Kidney epithelial cell (primary cell): ENCODE data around the gene ETV1. TPM values are rescaled to one million over a fixed set of nuclear protein-coding genes. Genes with fewer than 3 reads are reported as not detected.

ENCODE experiments used
- DNase-seq: peaks from one replicate; pipeline ENCODE4 v3.0.0-alpha.2; 2010; ENCODE audit warnings: low read depth
- H3K27me3 ChIP-seq: 2 replicates; pipeline ENCODE4 v1.6.0; 2011; ENCODE audit warnings: low read length; ENCODE audit not compliant: control insufficient read depth, insufficient read depth
- H3K36me3 ChIP-seq: 2 replicates; pipeline ENCODE4 v1.5.1; 2011; ENCODE audit warnings: low read length; ENCODE audit not compliant: control insufficient read depth, insufficient read depth
- H3K4me3 ChIP-seq: 2 replicates; pipeline ENCODE4 v1.5.1; 2011; ENCODE audit warnings: low read depth, mild to moderate bottlenecking, control low read depth, low read length
- total RNA-seq: library from RNA; depleted of rRNA; stranded (reverse); fragments of >200 nt; gene quantifications from 2 replicates; pipeline ENCODE4 v1.2.3, GENCODE V29; 2015
- TF ChIP-seq, protein P1 (sequence below): IDR thresholded peaks from 2 replicates; pipeline ENCODE4 v1.5.1; 2011; ENCODE audit warnings: mild to moderate bottlenecking, moderate library complexity, low read length, control low read depth, inconsistent platforms; ENCODE audit not compliant: insufficient read depth, poor library complexity, severe bottlenecking

Gene ETV1
- total RNA-seq, 1 donor from 2014 or later, result 6.1 TPM

DNA sequence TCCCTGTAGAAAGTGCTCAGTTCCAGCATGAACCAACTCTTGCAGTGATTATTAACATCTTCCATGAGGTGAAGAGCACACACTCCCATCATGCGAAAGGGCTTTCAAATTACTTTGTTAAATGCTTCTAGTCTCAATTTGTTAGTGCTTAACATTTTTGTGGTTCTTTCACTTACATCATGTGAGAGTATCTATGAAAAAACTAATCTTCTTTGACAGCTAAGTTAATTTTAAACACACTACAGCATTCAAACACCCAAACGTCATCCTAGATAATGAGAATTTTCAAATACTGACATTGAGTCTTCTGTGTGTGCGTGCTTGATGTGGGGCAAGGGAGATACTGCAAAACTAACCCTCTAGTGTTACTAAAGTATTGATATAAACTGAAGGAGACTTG is 84.8 kb downstream of the ETV1 start:
- peak; percentile 19 for DNase-seq
- Histone ChIP-seq H3K36me3 (no peaks in the 10 kb centered on the region), H3K27me3 (no peaks in the 10 kb centered on the region), H3K4me3 (no peak overlapping the region)
- TF ChIP-seq, protein P1, sequence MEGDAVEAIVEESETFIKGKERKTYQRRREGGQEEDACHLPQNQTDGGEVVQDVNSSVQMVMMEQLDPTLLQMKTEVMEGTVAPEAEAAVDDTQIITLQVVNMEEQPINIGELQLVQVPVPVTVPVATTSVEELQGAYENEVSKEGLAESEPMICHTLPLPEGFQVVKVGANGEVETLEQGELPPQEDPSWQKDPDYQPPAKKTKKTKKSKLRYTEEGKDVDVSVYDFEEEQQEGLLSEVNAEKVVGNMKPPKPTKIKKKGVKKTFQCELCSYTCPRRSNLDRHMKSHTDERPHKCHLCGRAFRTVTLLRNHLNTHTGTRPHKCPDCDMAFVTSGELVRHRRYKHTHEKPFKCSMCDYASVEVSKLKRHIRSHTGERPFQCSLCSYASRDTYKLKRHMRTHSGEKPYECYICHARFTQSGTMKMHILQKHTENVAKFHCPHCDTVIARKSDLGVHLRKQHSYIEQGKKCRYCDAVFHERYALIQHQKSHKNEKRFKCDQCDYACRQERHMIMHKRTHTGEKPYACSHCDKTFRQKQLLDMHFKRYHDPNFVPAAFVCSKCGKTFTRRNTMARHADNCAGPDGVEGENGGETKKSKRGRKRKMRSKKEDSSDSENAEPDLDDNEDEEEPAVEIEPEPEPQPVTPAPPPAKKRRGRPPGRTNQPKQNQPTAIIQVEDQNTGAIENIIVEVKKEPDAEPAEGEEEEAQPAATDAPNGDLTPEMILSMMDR, result no peak

DNA sequence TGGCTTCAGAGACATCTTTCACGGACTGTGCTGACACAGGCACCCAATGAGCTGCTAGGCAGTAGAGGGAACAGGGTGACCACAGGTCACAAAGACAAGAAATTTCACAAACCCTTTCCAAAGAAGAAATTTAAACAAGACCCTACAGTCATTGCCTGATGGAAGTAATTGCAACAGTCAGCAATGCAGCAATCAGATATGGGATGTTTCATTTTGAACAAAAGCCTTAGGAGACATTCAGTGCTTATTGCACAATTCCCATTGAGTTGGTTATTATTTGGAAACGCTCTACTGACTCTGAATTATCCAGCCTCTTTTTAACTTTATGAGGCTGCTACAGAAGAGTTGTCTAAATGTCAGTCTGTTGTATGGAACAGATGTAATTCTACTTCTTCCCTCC is 85.5 kb downstream of the ETV1 start:
- H3K36me3 ChIP-seq, result no peaks in the 10 kb centered on the region
- DNase-seq, result peak; percentile 25
- TF ChIP-seq, protein P1, result no peak
- no peaks in the 10 kb centered on the region for H3K27me3 ChIP-seq
- no peak overlapping the region for H3K4me3 ChIP-seq

DNA sequence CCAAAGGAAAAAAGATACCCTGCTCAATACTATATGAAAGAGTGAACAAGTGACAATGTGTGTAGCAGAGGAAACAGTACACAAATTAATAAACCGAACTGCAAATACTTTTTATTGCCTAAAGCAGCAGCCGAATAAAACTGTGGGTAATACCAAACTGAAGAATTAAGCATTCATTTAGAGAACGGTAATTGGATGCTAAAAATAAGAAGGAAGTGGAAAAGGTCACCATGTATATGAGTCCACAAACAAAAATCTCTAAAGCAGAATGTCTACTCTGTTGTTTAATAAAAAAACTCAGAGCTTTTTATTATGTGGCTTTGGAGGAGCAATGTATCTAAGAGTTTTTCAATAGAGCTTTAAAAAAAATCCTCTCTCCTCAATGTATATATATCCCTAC is 87.9 kb downstream of the ETV1 start:
- TF ChIP-seq, protein P1, result no peak
- H3K4me3 ChIP-seq, result no peak overlapping the region
- no peak for DNase-seq

GRCh38 chr7:13898957-13899670 is 90.4 kb downstream of the ETV1 start:
- TF ChIP-seq, protein P1, result no peak
- H3K27me3 ChIP-seq, result no peaks in the 10 kb centered on the region
- DNase-seq, result no peak
- no peaks in the 10 kb centered on the region for H3K36me3 ChIP-seq
- no peak overlapping the region for H3K4me3 ChIP-seq

More for the DNA sequence above, 87.9 kb downstream of the ETV1 start:
- no peaks in the 10 kb centered on the region for H3K36me3 ChIP-seq
- H3K27me3 ChIP-seq, result no peaks in the 10 kb centered on the region

DNA sequence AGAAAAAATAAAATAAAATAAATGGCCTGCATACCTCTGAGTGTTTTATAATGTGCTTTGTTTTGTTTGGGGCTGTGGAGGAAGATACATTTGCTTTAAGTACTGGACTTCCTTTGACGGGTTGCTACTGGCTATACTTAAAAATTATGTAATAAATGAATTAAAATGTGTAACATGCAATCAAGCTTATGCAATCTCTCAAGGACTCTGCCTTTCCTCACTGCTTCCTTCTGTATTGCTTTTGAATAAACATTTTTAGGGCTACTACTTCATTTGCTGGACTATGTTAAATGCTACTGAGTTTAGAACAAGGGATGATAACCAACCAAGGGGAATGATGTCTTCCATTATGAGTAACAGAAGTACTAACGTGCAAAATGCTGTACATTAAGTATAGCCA is 91.6 kb downstream of the ETV1 start:
- no peaks in the 10 kb centered on the region for H3K36me3 ChIP-seq
- no peak overlapping the region for H3K4me3 ChIP-seq
- no peaks in the 10 kb centered on the region for H3K27me3 ChIP-seq
- DNase-seq, result no peak
- TF ChIP-seq, protein P1, result no peak

- H3K36me3 ChIP-seq, result no peaks in the 10 kb centered on the region
- DNase-seq, result no peak
- H3K27me3 ChIP-seq, result no peaks in the 10 kb centered on the region
- no peak overlapping the region for H3K4me3 ChIP-seq
- TF ChIP-seq, protein P1, result no peak
Measured at GRCh38 chr7:13894954-13895353, 94.5 kb downstream of the ETV1 start.
